NCI-H82 treated with DMSO at 0.1 percent for 48 hours (cell line): Measurements from ENCODE around the gene GREB1.

Experiments used
- DNase-seq: peaks from one replicate; lab custom pipeline; 2025; ENCODE audit not compliant: unreplicated experiment; lab: John Stamatoyannopoulos, UW

GREB1 gene

GRCh38 chr2:11559066-11559785 lies 25.4 kb downstream of the GREB1 start:
- no peak for DNase-seq

GRCh38 chr2:11559786-11560155 lies 25.9 kb downstream of the GREB1 start:
- DNase-seq = no peak

GRCh38 chr2:11560806-11561205 lies 27.0 kb downstream of the GREB1 start:
- DNase-seq = no peak

- no peak for DNase-seq
Observed at GRCh38 chr2:11562011-11562410, 28.2 kb downstream of the GREB1 start.

GRCh38 chr2:11562476-11562875 lies 28.6 kb downstream of the GREB1 start:
- no peak for DNase-seq

GRCh38 chr2:11563784-11564666 lies 30.2 kb downstream of the GREB1 start:
- no peak for DNase-seq

GRCh38 chr2:11564816-11565567 lies 31.1 kb downstream of the GREB1 start:
- no peak for DNase-seq

GRCh38 chr2:11566383-11566782 lies 32.5 kb downstream of the GREB1 start:
- no peak for DNase-seq

- DNase-seq = no peak
Observed at GRCh38 chr2:11567631-11568031, 33.8 kb downstream of the GREB1 start.

- DNase-seq = no peak
Observed at GRCh38 chr2:11568436-11568835, 34.6 kb downstream of the GREB1 start.

GRCh38 chr2:11569636-11570035 lies 35.8 kb downstream of the GREB1 start:
- DNase-seq = no peak

- DNase-seq = no peak
Observed at GRCh38 chr2:11571170-11571569, 37.3 kb downstream of the GREB1 start.

GRCh38 chr2:11572996-11573395 lies 39.2 kb downstream of the GREB1 start:
- DNase-seq = no peak

GRCh38 chr2:11573418-11574175 lies 39.8 kb downstream of the GREB1 start:
- no peak for DNase-seq

GRCh38 chr2:11574176-11575046 lies 40.6 kb downstream of the GREB1 start:
- DNase-seq = no peak

- no peak for DNase-seq
Observed at GRCh38 chr2:11576398-11576797, 42.6 kb downstream of the GREB1 start.

GRCh38 chr2:11577101-11577883 lies 43.4 kb downstream of the GREB1 start:
- DNase-seq = no peak

- no peak for DNase-seq
Observed at GRCh38 chr2:11578081-11578948, 44.5 kb downstream of the GREB1 start.
